Right ventricle myocardium superior (tissue), 1 donor: ENCODE measurements around the gene POLG2. TPM values are rescaled to one million over a fixed set of nuclear protein-coding genes. Genes with fewer than 3 reads are reported as not detected.
"Not testable (repeated sequence)": the region's sequence is repeated elsewhere in the genome, so short reads cannot be mapped to it uniquely, and the experiment has no call there.

Experiments
- ATAC-seq: fragments of 200-7000 bp; cut with Tn5 transposase; one replicate; pipeline ENCODE4 v1.9.1; 2020; ENCODE audit warnings: mild to moderate bottlenecking; ENCODE audit not compliant: poor library complexity
- DNase-seq: peaks from one replicate; pipeline ENCODE4 v3.0.0-alpha.2; 2020
- intact Hi-C: fragments of 100-400 bp; cut with DNase I; formaldehyde crosslinking; loops from one replicate; pipeline ENCODE4 v1.11.2; 2022
- total RNA-seq: library from RNA; stranded (reverse); fragmentation: NEBNext Ultra II Directional; extraction: Animal tissue kit (Norgen Biotek cat#: 25700); gene quantifications from one replicate; pipeline ENCODE4 v1.2.1, GENCODE V29; 2021
- donor health status: DM: no; HTN: yes; CAD: no; lungs with severe emphysema.

POLG2 gene
- total RNA-seq, 1 donor from 2014 or later: 7.4 TPM

DNA sequence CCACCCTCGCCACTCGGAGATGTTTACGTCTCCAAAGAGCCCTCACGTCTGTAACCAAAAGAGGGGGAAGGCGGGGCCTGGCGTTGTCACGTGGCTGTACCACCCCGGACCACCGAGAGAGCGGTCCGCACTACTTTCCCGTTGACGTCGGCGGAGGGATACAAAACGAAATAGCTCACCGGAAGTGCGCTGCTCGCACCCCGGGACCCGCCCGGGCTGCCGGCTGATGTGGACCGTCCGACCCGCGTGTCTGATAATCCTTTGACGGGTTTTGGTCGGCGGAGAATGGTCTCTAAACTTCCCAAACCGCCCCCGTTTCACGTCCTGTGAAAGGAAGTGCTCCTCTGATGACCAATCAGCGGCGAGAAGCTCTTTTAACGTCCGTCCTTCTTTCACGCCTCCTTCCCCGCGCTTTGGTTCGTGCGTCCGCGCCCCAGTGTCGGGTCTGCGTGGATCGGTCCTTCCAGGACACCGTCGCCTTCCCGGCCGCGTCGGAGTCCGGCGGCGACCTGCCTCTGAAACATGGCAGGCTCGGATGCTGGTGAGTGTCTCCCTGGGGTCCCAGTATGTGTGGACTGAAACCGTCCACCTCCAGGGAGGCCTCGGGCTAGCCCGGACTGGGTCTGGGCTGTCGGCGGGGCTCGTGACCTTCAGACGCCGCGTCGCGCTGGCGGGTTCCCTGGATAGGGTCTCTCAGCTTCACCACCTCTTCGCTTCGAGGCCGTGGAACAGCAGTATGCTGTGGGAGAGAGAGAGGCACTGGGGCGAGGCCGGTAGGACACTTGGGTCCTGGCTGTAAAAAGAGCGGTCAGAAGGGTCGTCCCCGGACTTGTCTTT, 9.9 kb upstream of the POLG2 start, which contains the start of gene CEP95:
Gene CEP95, plus strand, starts transcription at position 402 of the 837 bp plus-strand sequence. Its CDS starts 121 bp downstream, at position 523.
- intact Hi-C loops: no loop called here
- ATAC-seq: peak; percentile 84
- DNase-seq: peak; percentile 96

DNA sequence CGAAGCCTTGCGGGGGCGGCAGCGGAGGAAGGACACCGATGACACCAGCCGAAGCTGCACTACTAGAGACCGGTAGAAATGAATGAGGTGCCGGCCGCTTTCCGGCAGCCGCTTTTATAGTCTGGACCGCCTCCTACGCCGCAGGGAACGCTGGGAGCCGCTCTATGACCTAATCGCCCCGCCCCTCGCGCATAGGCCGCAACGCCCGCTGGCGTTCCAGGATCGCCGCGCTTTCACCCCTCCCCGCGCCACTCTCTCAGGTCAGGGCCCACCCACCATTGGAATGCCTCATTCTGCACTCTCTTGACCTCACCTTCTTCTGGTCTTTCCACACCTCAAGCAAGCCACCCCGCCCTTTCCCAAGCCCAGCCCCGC, 9.3 kb upstream of the POLG2 start, which contains the start of gene DDX5:
Gene DDX5, minus strand, starts transcription at position 89 of the 375 bp plus-strand sequence. CDS start 170 bp downstream, outside the sequence.
- intact Hi-C loops: no loop called here
- ATAC-seq: peak; percentile 86

DNA sequence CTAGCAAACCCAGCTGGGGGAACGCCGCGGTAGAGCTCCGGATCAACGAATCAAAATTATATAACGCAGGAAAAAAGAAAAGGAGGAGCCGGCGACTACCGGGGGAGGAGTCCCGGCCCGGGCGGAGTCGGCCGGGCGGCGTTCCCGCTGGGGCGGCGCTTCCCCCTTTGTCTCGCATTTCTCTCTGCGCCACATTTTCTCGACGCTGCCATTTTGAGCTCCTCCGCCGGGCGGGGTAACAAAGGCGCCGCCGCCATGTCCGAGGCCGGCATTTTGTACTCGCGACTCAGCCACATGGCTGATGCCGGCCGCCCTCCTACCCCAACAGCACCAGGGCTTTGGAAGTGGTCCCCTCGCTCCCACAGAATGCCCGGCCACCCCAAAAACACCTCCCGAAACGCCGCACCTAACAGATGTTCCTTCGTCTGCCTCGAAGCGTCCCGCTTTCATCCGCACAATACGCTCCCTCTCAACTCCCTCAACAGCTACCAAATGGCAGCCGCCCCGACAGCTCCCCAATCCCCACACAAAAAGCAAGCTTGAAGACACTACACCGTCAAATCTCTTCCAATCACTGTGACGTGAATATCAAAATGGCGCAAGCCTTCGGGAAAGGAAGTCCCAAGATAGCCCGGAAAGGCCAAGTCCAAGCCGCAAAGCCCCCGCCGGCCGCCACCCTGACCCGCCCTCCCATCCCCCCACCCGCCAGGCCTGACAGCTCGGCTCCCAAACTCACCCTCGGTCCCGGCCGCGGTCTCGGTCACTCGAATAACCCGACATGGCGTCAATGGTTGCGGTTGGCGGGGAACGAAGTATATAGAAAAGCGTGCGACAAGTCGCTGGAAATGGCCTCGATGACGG, 8.7 kb upstream of the POLG2 start:
- DNase-seq (peak; percentile 94), ATAC-seq (peak; percentile 80)
- intact Hi-C loops: no loop called here

More for the DNA sequence above, 9.3 kb upstream of the POLG2 start, which contains the start of gene DDX5:
- DNase-seq: peak; percentile 98

DNA sequence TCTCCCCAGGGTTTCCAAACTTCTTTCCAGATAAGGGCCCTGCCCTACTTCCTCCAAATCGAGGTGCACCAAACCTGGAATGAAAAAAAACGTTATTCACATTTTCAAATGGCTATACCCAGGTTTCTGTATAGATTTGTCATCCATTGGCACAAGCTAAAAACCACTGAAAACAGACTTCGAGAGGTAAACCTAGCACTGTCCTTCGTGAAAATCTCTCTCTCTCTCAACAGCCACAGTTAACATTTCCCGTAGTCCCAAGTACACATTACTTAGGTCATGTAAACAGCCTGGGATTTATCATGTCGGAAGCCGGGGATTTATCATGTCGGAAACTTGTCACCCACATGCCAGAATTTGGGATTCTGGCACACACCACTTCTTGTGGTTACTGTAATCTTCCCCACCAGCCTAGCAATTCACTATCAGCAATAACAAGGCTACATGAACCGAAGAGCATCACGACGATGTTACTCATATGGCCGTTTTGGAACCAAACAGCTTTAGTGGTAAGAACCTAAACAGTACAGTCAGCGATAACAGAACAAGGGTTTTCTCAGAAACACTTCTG, 8.0 kb upstream of the POLG2 start:
- ATAC-seq (no peak), DNase-seq (no peak)
- intact Hi-C loops: no loop called here

DNA sequence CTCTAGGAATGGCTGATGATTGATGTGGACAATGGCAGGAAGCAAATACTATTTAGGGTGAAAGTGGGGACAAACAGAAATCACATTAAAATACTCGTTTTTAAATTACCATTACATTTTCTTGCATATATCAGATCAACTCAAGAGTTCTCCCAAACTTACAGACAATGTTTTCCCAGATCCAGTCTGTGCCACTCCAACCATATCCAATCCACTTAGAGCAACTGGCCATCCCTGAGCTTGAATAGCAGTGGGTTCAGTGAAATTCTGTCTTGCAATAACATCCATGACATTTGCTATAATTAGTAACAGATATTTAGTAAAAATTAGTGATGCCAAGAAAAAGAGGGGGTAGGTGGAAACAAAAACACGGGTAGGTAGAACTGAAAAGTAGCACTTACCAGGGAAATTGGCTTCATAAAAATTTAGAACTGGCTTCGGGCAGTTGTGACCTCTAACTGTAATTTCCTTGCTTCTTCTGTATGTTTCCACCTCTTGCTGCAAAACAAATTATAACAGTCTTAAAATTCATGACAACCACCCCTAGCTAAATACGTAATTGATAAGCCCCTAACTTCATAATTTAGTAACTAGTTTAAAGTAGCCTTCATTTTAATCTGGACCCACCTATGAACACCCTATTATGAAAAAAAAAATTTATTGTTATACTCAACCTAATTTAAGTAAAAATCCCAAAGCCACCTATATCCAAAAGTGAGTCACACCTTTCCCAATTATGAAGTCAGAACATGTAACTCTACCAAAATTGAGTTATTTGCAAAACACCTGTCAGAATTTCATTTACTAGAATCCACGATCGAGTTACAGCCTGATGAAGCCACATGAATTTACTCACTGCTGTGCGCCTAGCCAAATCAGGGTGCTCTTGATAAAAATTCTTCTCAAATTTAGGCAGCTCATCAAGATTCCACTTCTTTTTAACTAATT, 7.2 kb upstream of the POLG2 start:
- no peak for ATAC-seq
- no peak for DNase-seq
- intact Hi-C loops: no loop called here

DNA sequence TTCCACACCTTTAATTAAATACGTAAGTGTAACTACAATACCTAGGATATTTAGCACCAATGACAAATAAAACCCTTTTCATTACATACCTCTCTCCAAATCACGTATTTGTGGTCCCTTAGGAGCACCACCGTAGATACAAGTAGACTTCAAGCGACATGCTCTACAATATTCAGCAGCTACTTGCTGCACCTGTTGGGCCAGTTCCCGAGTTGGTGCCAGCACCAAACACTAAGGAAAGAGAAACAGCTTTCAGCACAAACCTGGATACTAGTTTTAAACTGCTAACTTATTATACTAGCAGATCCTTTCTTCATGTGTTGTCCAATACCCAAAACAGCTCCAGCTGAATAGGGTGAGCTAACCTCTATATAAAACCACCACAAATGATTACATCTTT, 6.5 kb upstream of the POLG2 start:
- ATAC-seq (no peak), DNase-seq (no peak)
- intact Hi-C loops: no loop called here

DNA sequence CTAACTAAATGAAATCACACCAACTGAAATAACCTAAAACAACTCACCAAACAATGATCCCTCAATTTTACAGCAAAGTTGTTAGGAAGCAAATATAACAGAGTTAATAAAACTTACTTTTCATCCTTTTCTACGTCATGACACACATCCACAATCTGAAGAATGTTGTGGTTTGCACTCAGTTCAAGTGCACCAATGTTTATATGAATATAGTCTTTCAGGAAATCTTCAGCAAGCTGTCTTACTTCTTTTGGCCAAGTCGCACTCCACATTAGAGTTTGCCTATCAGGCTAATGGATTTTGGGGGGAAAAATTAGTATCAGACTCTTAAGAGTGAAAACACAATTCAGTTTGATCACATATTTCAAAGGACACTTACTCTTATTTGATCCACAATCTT, 6.0 kb upstream of the POLG2 start:
- intact Hi-C loops: no loop called here

DNA sequence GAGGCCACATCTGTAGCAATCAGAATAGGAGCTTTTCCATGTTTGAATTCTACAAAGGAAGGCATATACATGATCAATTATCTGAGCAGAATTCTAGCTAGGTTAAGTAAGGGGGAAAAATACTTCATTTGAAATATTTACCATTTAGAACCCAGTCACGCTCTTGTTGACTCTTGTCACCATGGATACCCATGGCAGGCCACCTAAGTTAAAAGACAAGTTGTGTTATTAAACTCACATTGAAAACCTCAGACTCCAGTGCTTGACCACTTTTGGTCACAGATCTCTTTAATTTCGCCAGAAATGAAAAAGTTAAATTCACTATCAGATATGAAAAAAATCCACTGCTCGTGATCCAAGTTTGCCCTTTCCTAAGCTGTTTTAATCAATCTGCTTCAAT, 5.2 kb upstream of the POLG2 start:
- ATAC-seq (no peak), DNase-seq (no peak)
- intact Hi-C loops: no loop called here

More for the DNA sequence above, 6.0 kb upstream of the POLG2 start:
- ATAC-seq (no peak), DNase-seq (no peak)

DNA sequence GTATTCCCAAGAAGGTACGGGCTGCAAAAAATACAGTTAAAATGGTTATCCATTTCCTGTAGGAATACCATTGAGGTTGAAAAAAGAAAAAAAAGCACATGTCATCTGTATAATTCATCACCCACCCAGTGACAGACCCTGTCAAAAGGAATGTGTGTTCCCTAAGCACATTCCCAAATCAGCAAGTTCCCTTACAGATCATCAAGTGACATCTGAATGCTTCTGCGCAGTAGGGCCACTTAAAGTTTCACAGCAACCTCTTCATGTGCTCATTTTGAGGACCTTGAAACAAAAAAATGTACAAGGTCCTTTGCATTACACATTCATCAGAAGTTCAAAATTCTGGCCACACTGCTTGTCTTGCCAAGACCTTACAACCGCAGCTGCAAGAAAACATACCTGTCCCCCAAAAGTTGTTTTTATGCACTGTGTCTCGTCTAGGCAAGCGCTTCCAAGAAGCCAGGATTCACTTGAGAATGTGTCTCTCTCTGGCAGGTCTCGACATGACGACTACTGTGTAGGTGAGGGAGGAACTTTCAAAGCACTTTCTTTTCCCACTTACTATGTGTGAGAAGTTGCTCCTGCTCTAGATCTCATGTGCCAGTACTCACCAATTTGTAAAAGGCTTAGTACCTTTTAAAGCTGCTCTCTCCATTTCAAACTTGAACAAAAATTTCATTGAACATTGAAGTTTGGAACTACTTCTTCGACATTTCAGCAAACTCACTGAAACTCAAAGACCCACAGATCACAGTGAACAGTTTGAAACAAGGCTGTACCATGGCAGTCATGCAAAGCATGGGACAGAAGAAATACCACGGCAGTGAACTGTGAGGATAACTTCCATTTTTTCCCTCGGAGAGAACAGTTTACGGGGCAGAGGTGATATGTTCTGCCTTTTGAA, 4.3 kb upstream of the POLG2 start:
- intact Hi-C loops: no loop called here
- no peak for DNase-seq
- no peak for ATAC-seq

DNA sequence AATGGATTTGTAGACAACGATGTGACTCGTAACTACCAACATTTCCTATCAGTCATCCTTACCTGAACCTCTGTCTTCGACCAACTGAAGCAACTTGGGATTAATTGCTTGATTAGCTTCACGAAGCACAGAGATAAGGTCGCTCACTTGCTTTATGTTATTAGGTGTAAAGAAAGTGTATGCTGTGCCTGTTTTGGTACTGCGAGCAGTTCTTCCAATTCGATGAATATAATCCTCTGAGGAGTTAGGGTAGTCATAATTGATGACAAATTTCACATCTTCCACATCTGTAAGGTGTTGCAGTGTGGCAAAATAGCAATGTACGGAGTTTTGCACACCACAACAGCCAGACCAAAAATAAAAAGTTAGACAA, 3.6 kb upstream of the POLG2 start:
- ATAC-seq (no peak), DNase-seq (no peak)
- intact Hi-C loops: no loop called here

DNA sequence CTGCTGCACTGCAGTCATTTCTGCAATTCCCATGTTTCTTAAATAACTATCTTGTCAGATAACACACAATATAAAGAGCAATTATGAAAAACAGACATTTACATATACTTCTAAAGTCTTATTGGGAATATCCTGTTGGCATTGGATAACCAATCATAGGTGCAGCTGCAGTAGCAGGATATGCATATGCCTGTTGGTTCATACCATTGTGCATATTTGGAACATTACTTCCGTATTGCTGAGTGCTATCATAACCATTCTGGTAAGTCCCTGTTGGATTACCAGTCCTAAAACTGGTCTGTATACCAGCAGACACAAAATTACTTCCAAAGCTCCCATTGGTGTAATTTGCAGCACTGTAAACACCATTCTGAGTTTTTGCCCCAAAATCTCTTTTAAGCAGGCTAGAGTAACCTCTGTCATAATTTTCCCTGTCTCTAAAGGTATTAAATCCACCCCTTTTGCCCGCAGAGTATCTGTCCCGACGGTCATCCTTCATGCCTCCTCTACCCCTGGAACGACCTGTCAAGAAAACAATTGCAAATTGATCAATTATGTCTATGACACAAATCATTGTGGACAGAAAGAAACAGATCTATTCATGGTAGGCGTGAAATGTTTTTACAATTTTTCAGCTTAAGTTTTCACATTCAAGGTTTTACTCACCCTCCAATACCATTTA, 3.1 kb upstream of the POLG2 start:
- intact Hi-C loops: no loop called here
- no peak for DNase-seq
- ATAC-seq: no peak

DNA sequence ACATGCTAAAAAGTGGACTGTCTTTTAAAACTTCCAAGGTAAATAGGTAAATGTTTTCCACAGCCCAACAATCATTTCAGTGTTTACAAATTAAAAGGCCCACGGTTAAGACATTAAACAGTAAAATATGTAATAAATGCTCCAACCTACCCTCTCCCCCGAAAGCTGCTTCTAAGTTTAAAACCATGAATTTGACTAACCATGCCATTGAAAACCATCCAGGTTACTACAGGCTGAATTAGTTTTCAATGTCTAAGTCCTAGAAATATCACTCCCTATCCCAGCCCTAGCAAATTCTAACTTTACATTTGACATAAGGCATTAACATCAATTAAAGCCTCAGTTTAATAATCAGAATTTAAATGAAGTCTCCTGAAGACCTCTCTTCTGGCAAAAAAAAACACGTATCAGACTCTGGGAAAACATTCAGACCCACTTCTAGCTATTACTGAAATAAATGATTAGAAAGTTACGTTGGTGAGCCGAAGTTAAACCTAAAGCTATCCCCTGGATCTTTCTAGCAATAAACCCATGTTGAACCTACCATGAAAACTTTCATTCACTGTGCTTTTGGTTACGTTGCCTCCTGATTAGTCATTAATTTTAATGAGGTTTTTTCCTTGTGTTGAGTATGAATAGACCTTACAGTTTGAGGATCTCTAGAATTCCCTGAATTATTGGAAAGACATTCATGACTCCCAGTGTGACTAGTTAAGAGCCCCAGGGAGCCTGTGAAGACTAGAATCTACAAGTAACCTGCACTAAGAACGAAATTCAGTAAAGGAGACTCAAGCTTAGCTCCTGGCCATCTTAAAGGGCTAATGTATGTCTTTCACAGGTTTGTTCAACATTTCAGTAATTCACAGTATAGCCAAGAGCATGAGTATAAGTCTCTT, 1.7 kb upstream of the POLG2 start:
- intact Hi-C loops: no loop called here
- DNase-seq (no peak), ATAC-seq (no peak)

DNA sequence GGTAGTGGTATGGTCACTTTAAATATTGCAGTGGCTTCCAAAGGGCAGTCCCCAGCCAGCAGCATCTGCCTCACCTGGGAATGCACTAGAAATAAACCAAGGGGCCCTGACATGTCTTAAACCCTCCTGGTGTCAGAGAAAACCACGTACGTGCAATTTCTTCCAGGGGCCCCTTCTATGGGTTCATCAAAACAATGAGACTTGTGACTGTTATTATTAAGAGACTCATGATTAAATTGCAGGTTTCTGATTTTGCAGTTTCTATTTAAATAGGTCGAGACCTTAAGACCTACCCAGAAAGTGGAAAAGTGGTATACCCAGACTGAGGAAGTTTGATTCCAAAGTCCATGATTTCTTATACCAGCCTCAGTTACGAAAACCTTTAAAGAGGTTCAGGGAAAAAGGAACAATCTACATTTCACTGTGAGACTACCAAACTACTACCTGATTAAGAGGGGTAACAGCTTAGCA, 746 bp upstream of the POLG2 start:
- intact Hi-C loops: no loop called here
- no peak for DNase-seq
- ATAC-seq: no peak

DNA sequence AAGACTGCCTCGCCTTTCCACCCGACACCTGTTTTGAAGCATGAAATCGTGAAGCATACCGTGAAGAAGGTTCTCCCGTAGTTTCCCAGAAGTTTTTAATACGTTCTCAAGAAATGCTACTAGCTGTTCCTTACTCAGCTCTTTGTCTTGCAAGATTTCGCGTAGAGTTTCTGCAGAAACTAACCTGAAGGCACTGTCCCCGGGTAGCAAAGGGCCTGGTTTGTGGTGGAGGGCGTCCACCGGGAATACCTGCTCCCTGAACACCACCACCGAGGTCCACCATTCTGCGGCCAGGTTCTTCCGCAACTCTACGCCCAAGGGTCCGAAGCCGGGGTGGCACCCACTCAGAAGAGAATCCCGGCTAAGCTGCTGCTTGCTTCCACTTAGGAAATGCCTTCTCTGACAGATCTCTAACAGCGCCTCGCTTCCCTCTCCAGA, 487 bp downstream of the POLG2 start:
- ATAC-seq (no peak), DNase-seq (no peak)
- intact Hi-C loops: no loop called here

DNA sequence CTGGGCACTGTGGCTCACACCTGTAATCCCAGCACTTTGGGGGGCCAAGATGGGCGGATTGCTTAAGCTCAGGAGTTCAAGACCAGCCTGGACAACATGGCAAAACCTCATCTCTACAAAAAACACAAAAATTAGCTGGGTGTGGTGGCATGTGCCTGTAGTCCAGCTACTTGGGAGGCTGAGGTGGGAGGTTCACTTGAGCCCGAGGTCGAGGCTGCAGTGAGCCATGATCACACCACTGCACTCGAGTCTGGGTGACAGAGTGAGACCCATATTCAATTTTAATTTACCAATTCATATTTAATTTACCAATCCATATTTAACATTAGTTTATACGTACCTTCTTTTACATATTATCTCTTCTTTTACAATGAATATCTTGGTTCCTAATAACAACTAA, 1.6 kb downstream of the POLG2 start:
- intact Hi-C loops, DNase-seq, ATAC-seq: not testable (repeated sequence)

DNA sequence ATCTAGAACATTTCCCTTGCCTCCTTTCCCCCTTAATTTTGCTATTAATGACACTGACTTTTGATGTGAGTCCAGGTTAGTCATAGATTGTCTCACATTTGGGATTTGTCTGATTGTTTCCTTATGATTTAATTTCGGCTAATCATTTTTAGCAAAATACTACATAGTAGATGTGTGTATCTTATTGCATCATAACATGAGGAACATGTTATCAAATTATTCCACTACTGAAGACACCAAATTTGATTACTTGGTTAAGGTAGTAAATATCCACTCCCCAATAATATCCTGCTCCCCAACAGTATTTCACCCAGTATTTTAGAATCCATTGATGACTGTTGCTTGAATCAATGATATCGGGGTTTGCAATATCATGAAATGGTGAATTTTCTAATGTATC, 2.7 kb downstream of the POLG2 start:
- no peak for DNase-seq
- no peak for ATAC-seq
- intact Hi-C loops: no loop called here
